ENCODE results near the gene FKBP15.

Gene FKBP15

DNA sequence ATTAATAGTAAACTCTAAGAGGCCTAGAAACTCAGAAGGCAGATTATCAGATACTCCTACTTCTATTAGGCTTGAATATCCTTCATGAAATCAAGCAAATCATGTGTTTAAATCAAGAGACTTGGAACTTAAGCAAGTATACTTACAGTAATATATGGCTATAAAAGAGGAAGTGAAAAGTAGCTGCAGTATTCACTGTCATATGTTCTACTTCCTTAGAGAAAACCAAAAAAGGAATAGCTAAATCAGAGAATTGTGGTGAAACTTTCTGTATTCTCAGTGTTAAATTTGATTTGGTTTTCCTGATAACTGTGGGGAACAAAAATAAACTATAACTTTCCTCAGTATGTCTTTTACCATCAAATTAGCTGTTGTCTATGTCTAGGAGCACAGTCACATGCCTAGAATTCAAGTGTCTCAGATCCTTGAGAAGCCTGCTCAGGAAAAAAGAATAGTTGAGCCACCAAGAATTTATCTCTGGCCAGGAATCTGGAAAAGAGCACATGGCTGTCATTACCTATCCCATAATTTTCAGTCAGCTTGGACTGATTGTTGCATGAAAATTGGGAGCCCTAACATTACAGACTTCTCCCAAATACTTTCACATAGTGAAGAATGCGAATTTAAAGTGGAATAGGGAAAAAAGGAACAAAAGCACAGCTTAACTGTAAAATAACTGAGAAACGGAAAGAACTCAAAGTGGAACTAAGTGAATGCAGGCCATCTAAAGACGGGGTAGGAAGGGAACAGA lies 1.7 kb downstream of the FKBP15 start:
- no peak for DNase-seq
- in situ Hi-C loops (cut with HindIII; ENCODE audit: low pct_ligation_motif_present, low sequenced_read_pairs), result no loop called here
- no peak overlapping the region for H3K4me3 ChIP-seq (ENCODE audit: low read depth, low read length)

DNA sequence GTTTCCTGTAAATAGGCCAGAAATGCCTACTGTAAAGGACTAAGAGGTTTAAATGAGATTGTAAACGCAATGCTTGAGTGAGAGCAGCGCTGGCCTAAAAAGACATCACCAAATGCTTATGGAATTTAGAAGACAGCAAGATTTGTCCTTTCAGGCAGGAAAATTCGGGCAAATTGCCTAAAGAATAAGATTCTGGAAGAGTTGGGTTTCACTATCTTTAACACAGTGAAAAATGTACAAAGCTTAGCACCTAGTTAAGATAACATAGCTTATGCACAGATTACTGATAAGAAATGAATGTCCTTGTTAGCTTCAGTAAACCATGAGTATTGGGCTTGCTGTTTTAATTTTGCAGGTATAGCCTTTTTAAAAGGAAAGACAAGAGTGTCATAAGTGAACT lies 4.7 kb downstream of the FKBP15 start:
- no peaks in the 10 kb centered on the region for H3K36me3 ChIP-seq (replicated peaks)
- TF ChIP-seq, protein P1, sequence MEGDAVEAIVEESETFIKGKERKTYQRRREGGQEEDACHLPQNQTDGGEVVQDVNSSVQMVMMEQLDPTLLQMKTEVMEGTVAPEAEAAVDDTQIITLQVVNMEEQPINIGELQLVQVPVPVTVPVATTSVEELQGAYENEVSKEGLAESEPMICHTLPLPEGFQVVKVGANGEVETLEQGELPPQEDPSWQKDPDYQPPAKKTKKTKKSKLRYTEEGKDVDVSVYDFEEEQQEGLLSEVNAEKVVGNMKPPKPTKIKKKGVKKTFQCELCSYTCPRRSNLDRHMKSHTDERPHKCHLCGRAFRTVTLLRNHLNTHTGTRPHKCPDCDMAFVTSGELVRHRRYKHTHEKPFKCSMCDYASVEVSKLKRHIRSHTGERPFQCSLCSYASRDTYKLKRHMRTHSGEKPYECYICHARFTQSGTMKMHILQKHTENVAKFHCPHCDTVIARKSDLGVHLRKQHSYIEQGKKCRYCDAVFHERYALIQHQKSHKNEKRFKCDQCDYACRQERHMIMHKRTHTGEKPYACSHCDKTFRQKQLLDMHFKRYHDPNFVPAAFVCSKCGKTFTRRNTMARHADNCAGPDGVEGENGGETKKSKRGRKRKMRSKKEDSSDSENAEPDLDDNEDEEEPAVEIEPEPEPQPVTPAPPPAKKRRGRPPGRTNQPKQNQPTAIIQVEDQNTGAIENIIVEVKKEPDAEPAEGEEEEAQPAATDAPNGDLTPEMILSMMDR (IDR thresholded peaks at IDR 0.05; ENCODE audit: low read depth, low read length, missing control alignments), result no peak

More for the DNA sequence above, 1.7 kb downstream of the FKBP15 start:
- TF ChIP-seq, protein P1 (IDR thresholded peaks at IDR 0.05; ENCODE audit: low read depth, low read length, missing control alignments), result no peak
- H3K27ac ChIP-seq, result peak overlapping the region; percentile 71
- no peaks in the 10 kb centered on the region for H3K36me3 ChIP-seq (replicated peaks)
- no peaks in the 10 kb centered on the region for H3K27me3 ChIP-seq (replicated peaks)

DNA sequence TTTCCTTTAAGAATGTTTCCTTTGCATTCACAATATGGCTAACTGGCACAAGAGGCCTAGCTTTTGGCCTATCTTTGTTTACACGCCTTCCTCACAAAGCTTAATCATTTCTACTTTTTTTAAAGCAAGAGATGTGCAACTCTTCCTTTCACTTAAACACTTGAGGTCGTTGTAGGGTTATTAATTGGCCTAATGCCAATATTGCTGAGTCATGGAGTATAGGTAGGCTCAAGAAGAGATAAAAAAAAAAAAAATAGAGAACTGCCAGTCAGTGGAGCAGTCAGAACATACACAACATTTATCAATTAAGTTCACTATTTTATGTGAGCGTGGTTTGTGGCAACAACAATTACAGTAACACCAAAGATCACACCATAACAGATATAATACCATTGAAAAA lies 5.9 kb downstream of the FKBP15 start:
- TF ChIP-seq, protein P1 (IDR thresholded peaks at IDR 0.05; ENCODE audit: low read depth, low read length, missing control alignments), result no peak
- H3K36me3 ChIP-seq (replicated peaks), result peaks cover 9% of the 10 kb centered on the region
- DNase-seq, result no peak
- no peak overlapping the region for H3K4me3 ChIP-seq (ENCODE audit: low read depth, low read length)
- H3K27me3 ChIP-seq (replicated peaks), result no peaks in the 10 kb centered on the region
- no peak overlapping the region for H3K27ac ChIP-seq
- in situ Hi-C loops (cut with HindIII; ENCODE audit: low pct_ligation_motif_present, low sequenced_read_pairs), result no loop called here

More for the DNA sequence above, 4.7 kb downstream of the FKBP15 start:
- no peak overlapping the region for H3K27ac ChIP-seq
- no peak overlapping the region for H3K4me3 ChIP-seq (ENCODE audit: low read depth, low read length)
- in situ Hi-C loops (cut with HindIII; ENCODE audit: low pct_ligation_motif_present, low sequenced_read_pairs), result no loop called here
- no peak for DNase-seq
- no peaks in the 10 kb centered on the region for H3K27me3 ChIP-seq (replicated peaks)

DNA sequence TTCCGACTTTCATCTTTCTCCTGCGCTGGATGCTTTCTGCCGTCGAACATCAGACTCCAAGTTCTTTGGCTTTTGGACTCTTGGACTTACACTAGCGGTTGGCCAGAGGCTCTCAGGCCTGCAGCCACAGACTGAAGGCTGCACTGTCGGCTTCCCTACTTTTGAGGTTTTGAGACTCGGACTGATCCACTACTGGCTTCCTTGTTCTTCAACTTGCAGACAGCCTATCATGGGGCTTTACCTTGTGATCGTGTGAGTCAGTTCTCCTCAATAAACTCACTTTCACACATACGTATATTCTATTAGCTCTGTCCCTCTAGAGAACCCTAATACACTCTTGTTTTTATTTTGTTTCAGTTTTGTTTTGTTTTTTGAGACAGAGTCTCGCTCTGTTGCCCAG lies 10.3 kb downstream of the FKBP15 start:
- in situ Hi-C loops (cut with HindIII; ENCODE audit: low pct_ligation_motif_present, low sequenced_read_pairs), result no loop called here
- no peak for DNase-seq
- Histone ChIP-seq H3K36me3 (replicated peaks) (peaks cover 35% of the 10 kb centered on the region), H3K4me3 (ENCODE audit: low read depth, low read length) (no peak overlapping the region), H3K27me3 (replicated peaks) (no peaks in the 10 kb centered on the region), H3K27ac (no peak overlapping the region)
- TF ChIP-seq, protein P1 (IDR thresholded peaks at IDR 0.05; ENCODE audit: low read depth, low read length, missing control alignments), result no peak

DNA sequence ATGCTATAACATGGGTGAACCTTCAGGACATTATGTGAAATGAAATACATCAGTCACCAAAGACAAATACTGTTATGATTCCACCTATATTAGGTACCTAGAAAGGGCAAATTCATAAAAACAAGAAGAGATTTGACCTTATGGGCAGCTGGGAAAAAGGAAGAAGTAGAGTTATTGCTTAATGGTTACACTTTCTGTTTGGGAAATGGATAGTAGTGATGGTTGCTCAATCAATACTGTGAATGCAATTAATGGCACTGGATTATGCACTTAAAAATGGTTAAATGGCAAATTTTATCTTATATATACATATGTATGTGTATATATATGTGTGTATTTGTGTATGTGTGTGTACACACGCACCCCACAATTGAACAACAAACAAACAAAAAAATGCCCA lies 15.2 kb downstream of the FKBP15 start:
- H3K36me3 ChIP-seq (replicated peaks), result peaks cover 42% of the 10 kb centered on the region
- TF ChIP-seq, protein P1 (IDR thresholded peaks at IDR 0.05; ENCODE audit: low read depth, low read length, missing control alignments), result no peak
- H3K4me3 ChIP-seq (ENCODE audit: low read depth, low read length), result no peak overlapping the region
- H3K27ac ChIP-seq, result no peak overlapping the region
- in situ Hi-C loops (cut with HindIII; ENCODE audit: low pct_ligation_motif_present, low sequenced_read_pairs), result no loop called here
- no peak for DNase-seq
- H3K27me3 ChIP-seq (replicated peaks), result no peaks in the 10 kb centered on the region

DNA sequence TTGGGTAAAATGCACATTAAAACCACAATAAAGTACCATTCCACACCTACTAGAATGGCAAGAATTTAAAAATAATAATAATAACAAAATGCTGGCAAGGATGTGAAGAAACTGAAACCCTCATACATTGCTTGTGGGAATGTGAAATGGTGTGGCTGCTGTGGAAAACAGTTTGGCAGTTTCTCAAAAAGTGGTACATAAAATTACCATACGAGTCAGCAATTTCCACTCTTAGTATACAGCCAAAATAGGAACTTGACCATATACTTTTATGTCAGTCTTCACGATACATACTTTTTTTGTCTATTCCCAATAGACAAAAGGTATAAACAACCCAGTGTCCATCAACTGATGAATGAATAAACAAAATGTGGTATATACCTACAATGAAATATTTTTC lies 15.6 kb downstream of the FKBP15 start:
- in situ Hi-C loops (cut with HindIII; ENCODE audit: low pct_ligation_motif_present, low sequenced_read_pairs), result no loop called here

More for the DNA sequence above, 15.6 kb downstream of the FKBP15 start:
- DNase-seq, result no peak
- TF ChIP-seq, protein P1 (IDR thresholded peaks at IDR 0.05; ENCODE audit: low read depth, low read length, missing control alignments), result no peak
- peaks cover 37% of the 10 kb centered on the region for H3K36me3 ChIP-seq (replicated peaks)
- no peak overlapping the region for H3K27ac ChIP-seq
- H3K4me3 ChIP-seq (ENCODE audit: low read depth, low read length), result no peak overlapping the region
- H3K27me3 ChIP-seq (replicated peaks), result no peaks in the 10 kb centered on the region

Data from brain microvascular endothelial cell (primary cell).